Skin epidermis (tissue), 12 donors: ENCODE data around the gene SYNRG.

ENCODE experiments used
- H3K27ac ChIP-seq, 21 experiments: fragments of 200-600 bp; sonication (generic) in 11 of 21; one replicate each; pipeline ENCODE4 v1.5.0; 2020; ENCODE audit warnings: mild to moderate bottlenecking in 3 of 21, inconsistent platforms in 2 of 21, moderate library complexity in 2 of 21
- H3K4me3 ChIP-seq, 7 experiments: fragments of 200-600 bp; sonication (generic) in 2 of 7; one replicate each; pipeline ENCODE4 v1.5.0; 2020; ENCODE audit warnings: inconsistent platforms in 2 of 7, mild to moderate bottlenecking in 2 of 7, moderate library complexity in 1 of 7

The SYNRG gene

DNA sequence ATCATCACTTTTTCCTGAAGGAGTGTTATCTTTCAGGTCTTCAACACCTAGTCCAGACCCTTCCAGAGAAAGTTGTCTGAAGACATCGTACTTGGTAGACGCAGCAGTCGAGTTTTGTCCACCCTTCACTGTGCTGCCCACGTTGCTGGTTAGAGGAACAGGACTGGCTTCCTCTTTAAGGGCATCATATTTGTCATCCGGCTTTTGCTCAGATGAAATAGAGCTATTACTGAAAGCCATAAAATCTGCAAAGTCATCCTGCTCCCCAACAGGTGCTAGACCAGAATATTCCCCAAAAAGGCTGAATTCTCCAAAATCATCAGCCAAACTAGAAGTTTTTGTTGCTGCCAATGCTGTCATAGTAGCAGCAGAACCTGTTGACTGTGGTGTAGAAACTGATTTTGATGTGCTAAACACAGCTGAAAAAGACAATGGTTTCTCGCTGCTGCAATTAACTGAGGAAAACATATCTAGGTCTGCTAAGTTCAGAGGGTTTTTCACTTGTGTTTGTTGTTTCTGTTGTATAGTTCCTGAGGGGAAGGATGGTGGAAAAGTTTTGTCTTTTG lies 55.7 kb downstream of the SYNRG start:
- Histone ChIP-seq H3K27ac (no peak overlapping the region), H3K4me3 (no peak overlapping the region)

- H3K4me3 ChIP-seq = no peak overlapping the region
- H3K27ac ChIP-seq = peak overlapping the region in 7 of 21 experiments; percentile 3 to 44 (median 27)
Observed at GRCh38 chr17:37551788-37552187, 57.4 kb downstream of the SYNRG start.

- Histone ChIP-seq H3K4me3 (no peak overlapping the region), H3K27ac (no peak overlapping the region)
Observed at GRCh38 chr17:37547986-37548385, 61.2 kb downstream of the SYNRG start.

GRCh38 chr17:37546302-37546701 lies 62.9 kb downstream of the SYNRG start:
- Histone ChIP-seq H3K27ac (no peak overlapping the region), H3K4me3 (no peak overlapping the region)

- Histone ChIP-seq H3K4me3 (no peak overlapping the region), H3K27ac (no peak overlapping the region)
Observed at GRCh38 chr17:37545486-37545885, 63.7 kb downstream of the SYNRG start.

DNA sequence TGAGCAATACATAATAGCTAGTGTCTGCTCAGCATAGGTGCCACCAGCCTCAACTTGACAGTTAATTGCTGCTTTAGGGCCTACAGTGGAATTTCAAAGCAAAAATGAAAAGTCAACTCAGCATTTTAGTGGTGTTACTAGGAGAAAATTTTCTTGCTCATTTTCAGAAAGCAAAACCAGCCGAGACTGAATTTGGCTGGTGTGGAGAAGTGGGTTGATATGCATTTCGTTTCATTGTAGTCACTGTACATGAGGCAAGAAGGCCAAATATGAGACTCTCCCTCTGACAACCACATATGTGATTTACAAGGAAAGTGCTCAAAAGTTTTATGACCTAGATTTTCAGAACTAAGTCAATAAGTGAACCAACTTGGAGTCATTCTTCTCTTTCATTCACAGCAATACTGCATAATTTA lies 65.6 kb downstream of the SYNRG start:
- H3K27ac ChIP-seq = no peak overlapping the region

DNA sequence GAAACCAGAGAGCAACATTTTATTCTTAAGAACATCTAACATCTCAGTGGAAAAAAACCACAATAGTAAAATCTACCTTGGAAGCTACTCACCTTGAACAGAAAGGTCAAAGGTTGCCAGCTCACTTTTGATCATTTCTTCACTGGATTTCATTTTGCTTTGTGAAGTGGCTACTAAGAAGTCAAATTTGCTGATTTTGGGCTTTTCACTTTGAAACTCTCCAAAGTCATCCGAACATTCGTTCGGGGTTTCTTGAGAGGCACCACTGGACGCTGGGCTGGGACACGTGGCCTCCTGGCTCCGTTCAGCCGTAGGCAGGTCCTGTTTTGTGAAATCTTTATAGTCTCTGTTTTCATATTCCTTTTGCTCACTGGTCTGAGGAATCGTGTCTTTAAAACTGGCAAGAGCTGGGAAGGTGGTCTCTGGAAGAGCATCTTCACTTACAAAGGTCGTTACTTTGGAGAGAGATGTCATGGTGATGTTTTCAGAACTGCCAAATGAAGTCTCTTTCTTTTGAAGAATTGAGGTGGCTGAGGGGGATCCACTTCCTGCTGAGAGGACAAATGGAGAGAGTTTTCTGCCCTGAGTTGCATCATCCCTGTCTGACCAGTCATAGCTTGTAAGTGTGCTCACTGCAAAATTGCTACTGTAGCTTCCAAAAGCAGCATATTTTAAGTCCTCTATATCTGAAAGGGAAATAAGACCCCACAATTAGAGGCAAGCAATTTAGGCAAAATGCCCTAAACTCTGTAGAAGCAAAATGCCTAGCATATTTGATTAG lies 67.1 kb downstream of the SYNRG start:
- H3K27ac ChIP-seq = no peak overlapping the region
- no peak overlapping the region for H3K4me3 ChIP-seq

More for the DNA sequence above, 65.6 kb downstream of the SYNRG start:
- H3K4me3 ChIP-seq = no peak overlapping the region

- Histone ChIP-seq H3K4me3 (no peak overlapping the region), H3K27ac (no peak overlapping the region)
Observed at GRCh38 chr17:37538981-37539659, 70.1 kb downstream of the SYNRG start.

- Histone ChIP-seq H3K4me3 (no peak overlapping the region), H3K27ac (no peak overlapping the region)
Observed at GRCh38 chr17:37535906-37536305, 73.3 kb downstream of the SYNRG start.

GRCh38 chr17:37532756-37533155 lies 76.5 kb downstream of the SYNRG start:
- Histone ChIP-seq H3K4me3 (no peak overlapping the region), H3K27ac (no peak overlapping the region)

- no peak overlapping the region for H3K4me3 ChIP-seq
- H3K27ac ChIP-seq = no peak overlapping the region
Observed at GRCh38 chr17:37530420-37530819, 78.8 kb downstream of the SYNRG start.

DNA sequence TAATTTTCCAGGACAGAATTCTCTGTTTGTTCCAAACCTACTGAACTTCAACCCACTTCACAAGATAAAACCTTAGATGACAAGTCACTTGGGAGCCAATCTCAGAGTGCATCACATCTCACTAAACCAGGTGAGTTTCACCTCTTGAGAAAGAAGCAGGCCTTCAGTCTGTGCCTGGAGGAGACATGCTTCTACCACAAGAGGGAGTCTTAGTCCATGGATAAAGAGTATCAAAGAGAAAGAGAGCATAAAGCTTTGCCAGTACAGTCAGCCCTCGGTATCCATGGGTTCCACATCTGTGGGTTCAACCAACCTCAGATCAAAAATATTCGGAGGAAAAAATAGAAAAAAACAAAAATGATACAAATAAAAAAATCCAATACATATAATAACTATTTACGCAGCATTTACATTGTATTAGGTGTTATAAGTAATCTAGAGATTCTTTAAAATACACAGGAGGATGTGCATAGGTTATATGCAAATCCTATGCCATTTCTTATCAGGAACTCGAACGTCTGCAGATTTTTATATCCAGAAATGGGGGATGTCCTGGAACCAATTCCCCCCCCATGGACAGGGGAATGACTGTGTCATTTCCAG lies 81.9 kb downstream of the SYNRG start:
- H3K27ac ChIP-seq = no peak overlapping the region
- H3K4me3 ChIP-seq = no peak overlapping the region

- no peak overlapping the region for H3K27ac ChIP-seq
Observed at GRCh38 chr17:37523715-37524219, 85.5 kb downstream of the SYNRG start.

DNA sequence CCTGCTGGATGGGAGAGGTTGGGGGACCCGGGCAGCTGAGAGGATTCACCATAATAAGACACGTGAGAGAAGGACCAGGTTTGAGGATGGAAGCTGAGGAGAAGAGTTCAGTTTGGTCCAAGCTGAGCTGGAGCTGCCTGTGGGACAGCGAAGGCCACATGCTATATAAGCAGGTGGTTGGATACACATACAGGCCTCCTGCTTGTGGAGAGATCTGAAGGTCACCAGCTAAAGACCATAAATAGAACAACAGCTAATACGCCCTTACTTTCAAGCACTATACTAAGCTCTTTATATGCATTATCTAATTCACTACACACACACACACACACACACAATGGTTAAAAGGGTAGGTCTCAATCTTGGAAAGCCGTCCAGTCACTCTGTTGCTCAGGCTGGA lies 87.4 kb downstream of the SYNRG start:
- no peak overlapping the region for H3K4me3 ChIP-seq
- no peak overlapping the region for H3K27ac ChIP-seq

More at GRCh38 chr17:37523715-37524219, 85.5 kb downstream of the SYNRG start:
- no peak overlapping the region for H3K4me3 ChIP-seq

DNA sequence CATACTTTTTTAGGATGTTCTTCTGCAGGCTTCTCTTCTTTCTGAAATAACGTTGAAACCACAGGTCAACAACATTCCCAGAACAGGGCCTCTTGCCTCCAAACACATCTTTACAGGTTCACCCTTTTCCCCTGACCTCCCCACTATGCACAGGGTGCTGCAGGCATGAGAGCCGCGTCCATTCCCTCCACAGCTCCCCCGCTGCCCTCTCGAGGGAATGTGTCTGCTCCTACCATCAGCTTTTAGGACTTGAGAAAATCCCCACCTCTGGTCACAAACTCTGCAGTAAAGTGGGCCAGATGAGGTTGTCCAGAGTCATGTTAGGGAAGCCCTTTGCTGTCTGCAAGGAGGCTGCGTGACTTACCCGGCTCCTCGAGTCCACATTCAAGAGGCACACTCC lies 89.0 kb downstream of the SYNRG start:
- Histone ChIP-seq H3K27ac (no peak overlapping the region), H3K4me3 (no peak overlapping the region)

GRCh38 chr17:37519251-37519985 lies 89.8 kb downstream of the SYNRG start:
- no peak overlapping the region for H3K27ac ChIP-seq

DNA sequence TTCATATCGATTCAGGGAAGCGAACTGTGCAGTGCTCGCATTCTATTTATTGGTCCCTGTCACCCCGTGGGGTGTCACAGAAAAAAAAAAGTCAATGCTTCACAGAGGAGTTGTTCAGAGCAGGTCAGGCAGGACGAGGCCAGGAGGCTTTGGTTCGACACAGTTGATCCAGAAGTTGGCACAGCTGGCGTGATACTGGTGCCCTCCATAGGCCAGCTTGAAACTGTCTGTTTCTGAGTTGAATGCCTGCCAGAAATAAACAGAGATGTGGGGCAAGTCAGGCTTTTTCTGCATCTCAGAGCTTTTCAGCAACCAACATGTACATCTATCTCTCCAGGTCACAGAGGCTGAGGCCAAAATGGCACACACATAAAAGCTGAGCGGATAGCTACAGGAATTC lies 90.4 kb downstream of the SYNRG start:
- Histone ChIP-seq H3K27ac (no peak overlapping the region), H3K4me3 (no peak overlapping the region)

More at GRCh38 chr17:37519251-37519985, 89.8 kb downstream of the SYNRG start:
- no peak overlapping the region for H3K4me3 ChIP-seq

DNA sequence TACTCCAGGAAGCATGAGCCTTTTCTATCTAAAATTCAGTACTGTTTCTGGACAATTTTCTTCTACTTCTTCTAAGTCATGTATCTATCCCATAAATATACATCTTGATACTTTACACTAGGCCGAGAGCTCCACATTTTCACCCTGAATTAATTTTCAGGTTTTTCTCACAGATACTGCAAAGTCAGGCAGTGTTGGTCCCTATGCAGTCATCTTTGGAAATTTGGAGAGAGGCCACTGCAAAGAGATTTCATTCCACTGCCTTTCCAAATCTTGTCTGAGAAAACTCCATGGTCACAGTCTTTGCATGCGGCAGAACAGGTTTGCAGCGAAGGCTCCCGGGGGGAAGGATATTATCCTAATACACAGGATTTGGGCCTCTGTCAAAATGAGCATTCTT lies 91.3 kb downstream of the SYNRG start:
- Histone ChIP-seq H3K27ac (no peak overlapping the region), H3K4me3 (no peak overlapping the region)

DNA sequence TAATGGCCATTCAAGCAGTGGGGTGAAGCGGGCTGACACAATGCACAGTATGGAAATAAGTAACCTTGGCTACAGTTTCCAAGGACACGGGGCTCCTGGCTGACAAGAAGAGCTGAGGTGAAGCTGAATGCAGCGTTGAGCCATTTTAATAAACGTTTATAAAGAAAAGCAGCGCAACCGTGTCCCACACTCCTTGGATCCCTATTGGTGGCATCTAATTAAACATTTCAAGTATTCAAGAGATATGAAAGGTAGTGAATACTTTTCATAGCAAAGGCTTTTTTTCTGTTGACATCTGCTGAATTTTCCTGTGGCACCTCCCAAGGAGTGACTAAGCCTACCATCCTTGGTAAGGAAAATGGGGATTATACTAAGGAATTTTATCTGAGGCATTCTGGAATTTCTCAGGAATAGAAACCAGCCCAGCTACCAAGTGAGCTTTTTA lies 93.1 kb downstream of the SYNRG start:
- Histone ChIP-seq H3K27ac (no peak overlapping the region), H3K4me3 (no peak overlapping the region)

- Histone ChIP-seq H3K4me3 (no peak overlapping the region), H3K27ac (no peak overlapping the region)
Observed at GRCh38 chr17:37513711-37514110, 95.5 kb downstream of the SYNRG start.
